HG03159 (cell line): ENCODE measurements around the gene COX7B2.

Experiments used
- ATAC-seq: cut with Tn5 transposase; IDR thresholded peaks from one replicate; pipeline ENCODE4 v1.9.1; 2021; ENCODE audit warnings: mild to moderate bottlenecking, moderate library complexity; ENCODE audit not compliant: unreplicated experiment

The COX7B2 gene, protein sequence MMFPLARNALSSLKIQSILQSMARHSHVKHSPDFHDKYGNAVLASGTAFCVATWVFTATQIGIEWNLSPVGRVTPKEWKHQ

GRCh38 chr4:46909078-46909477 is at the start of gene COX7B2:
Gene COX7B2, minus strand, starts transcription at chr4:46909245. Its CDS starts 174,053 bp downstream, at chr4:46735192.
- no peak for ATAC-seq

DNA sequence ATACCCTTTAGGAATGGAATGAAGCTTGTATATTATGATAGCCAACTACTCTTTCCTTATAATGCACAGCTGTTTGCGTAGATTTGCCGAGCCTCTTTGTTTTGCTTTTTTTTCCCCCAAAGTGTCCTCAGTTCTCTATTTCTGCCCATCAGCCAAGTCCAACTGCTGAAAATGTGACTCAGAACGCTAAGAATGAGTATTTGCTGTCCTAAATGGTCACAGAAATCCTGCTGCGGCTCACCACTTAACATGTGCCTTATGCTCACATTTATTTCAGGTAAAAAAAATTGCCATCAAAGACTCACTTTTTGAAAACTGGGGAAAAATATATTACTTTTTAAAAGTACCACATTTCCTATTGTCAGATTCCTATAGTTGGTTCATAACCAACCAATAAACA is 47.4 kb upstream of the COX7B2 start:
- no peak for ATAC-seq

DNA sequence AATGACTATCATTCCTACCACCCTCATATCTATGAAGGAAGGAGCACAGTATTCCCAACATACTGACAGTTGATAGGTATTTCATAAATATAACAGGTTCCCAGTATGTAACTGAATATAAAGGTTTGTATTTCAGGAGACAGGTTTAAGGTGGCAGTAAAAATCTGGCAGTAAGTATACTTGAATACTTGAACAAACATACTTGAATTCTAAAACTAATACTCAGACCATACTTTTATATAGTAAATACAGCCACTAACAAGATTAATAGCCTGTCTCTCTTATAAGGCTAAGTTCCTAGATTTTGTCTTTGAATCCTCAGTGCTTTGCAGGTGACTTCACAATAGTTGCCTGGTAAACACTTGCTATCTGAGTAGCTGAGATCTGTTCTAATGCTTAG is 46.6 kb upstream of the COX7B2 start:
- no peak for ATAC-seq

GRCh38 chr4:46954643-46955042 is 45.6 kb upstream of the COX7B2 start:
- ATAC-seq, result no peak

GRCh38 chr4:46953564-46953963 is 44.5 kb upstream of the COX7B2 start:
- ATAC-seq, result no peak

DNA sequence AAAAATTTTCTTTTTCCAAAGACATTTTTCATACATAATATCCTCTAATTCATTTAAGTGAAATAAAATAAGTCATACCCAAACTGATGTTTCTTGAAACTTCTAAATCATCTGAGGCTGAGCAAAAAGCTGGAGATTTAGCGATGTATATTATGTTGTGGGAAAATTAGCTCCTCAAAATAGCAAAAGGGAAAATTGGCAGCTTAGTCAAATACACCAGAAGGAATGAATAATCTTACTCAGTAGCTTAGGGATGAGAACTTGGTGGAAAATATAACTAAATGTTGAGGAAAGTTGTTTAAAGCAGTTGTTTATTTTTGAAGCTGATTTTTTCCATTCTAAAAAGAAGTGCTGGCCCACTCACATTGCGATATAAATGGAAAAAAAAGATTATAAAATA is 43.4 kb upstream of the COX7B2 start:
- ATAC-seq, result no peak

- no peak for ATAC-seq
Observed at GRCh38 chr4:46950826-46951225, 41.8 kb upstream of the COX7B2 start.

GRCh38 chr4:46949822-46950221 is 40.8 kb upstream of the COX7B2 start:
- ATAC-seq, result no peak

- ATAC-seq, result no peak
Observed at GRCh38 chr4:46947541-46947940, 38.5 kb upstream of the COX7B2 start.

DNA sequence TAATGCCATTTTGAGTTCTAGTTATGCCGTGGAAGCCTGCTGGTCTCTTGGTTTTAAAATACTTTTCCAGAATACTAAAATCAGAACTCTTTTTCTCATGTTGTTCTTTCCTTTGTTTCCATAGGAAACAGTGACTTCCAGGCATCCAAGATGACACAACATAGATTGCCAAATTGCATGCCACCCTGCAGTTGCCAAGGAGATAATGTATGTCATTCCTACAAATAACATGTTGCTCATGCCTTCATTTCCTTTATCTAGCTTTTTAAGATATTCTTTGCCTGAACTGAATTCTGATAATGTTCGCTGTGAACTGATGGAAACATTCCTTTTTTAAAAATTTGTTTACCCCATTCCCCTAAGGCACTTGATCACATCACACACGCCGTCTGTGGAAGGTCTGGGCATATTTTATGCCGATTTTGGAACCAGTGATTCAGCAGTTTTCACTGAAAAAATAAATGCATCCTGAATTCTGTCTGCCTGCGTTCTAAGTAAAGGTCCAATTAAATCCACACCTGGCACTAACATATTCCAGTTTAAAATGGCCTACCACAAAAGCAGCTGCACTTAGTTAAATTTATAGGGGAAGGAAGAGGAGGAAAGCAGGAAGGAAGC is 38.0 kb upstream of the COX7B2 start:
- ATAC-seq, result no peak

DNA sequence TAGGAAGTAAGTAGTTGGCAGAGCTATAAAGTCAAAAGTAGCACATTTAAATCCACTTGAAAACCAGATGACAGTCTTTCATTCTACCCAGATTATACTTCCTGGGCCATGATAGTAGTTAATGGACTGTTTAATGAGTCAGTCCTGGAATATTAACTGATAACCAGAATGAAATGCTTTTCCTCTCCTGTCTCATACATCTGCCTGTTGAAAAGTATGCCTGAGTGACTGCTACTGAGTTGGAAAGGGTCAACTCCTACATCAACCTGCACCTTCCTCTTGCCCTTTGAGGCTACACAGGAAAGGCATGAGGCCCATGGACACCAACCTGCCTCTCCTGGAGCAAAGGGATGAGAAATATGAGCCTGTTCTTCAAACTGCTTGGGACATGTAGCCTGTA is 36.0 kb upstream of the COX7B2 start:
- no peak for ATAC-seq

DNA sequence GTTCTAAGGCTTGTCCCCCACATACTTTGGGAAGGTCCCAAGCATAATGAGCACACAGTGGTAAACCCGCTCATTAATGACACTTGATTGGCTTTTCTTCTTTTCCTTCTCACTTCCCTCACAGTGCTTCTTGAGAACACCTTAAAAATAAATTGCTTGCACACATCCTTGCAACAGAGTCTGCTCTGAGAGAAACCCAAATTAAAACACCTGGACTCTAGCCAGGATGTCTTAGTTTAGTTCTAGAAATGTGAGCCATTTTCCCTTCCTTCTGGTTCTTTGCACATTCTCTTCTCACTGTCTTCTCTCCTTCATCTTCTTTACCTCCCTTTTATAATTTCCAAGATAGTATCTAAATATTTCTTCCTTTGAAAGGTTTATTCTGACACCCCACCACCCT is 35.3 kb upstream of the COX7B2 start:
- ATAC-seq, result no peak

GRCh38 chr4:46937493-46937892 is 28.4 kb upstream of the COX7B2 start:
- no peak for ATAC-seq

DNA sequence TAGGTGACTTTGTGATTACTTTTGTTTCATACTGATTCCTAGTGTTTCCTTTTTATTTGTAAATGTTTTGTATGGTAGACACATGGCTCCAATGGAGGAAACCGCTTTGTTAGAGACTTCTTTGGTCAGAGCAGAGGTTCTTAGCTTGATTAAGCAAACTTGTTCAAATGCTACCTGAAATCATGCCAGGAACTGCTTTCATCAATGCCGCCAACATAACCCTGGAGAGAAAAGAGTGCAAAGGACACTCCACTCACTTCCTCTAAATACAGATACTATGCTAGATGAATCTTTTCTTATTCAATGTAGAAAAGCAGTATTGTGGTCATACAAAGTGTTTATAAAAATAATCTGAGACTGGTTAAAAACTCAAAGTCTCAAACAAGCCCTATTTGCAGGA is 25.7 kb upstream of the COX7B2 start:
- no peak for ATAC-seq

- no peak for ATAC-seq
Observed at GRCh38 chr4:46933686-46934085, 24.6 kb upstream of the COX7B2 start.

- ATAC-seq, result peak; percentile 77
Observed at GRCh38 chr4:46931981-46932380, 22.9 kb upstream of the COX7B2 start.

GRCh38 chr4:46930891-46931290 is 21.8 kb upstream of the COX7B2 start:
- ATAC-seq, result no peak

- no peak for ATAC-seq
Observed at GRCh38 chr4:46927201-46927600, 18.2 kb upstream of the COX7B2 start.

GRCh38 chr4:46924789-46925529 is 15.9 kb upstream of the COX7B2 start:
- ATAC-seq, result no peak

DNA sequence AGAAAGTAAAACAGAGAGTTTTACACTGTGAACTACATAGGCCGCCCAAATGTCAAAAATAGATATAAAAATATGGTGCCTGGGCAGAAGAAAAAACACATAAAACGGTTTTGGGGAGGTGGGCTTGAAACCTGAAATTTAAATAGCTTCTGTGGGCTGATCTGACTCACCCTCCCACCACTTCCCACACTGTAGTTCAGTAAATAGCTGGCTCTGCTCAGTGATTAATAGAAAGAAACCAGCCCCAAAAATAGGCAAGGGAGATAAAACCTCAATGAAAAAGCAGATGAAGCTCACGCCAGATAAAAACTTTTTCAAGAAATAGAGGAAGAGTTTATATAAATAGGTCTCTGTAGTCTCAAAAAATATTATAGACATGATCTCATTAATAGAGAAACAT is 13.2 kb upstream of the COX7B2 start:
- no peak for ATAC-seq

- ATAC-seq, result no peak
Observed at GRCh38 chr4:46908148-46908547, 897 bp downstream of the COX7B2 start.

GRCh38 chr4:46900082-46900481 is 9.0 kb downstream of the COX7B2 start:
- no peak for ATAC-seq

GRCh38 chr4:46894826-46895225 is 14.2 kb downstream of the COX7B2 start:
- no peak for ATAC-seq
